Measurements from ENCODE around the gene USP2.

DNA sequence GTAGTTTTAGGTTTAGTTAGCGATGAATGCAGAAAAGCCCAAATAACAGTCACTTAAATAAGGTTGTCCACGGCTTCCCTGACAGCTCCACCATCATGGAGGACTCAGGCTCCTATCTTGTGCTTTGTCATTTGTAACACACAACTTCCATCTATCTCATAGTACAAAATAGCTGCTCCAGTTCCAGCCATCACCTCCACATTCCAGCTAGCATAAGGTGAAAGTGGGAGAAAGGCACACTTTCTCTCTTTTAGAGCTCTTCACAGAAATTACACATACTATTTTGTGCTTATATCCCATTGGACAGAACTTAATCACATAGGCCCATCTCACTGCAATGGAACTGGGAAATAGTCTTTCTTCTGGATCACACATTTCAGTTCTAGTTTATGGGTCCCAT lies 32.8 kb upstream of the USP2 start:
- TF ChIP-seq, protein P1, sequence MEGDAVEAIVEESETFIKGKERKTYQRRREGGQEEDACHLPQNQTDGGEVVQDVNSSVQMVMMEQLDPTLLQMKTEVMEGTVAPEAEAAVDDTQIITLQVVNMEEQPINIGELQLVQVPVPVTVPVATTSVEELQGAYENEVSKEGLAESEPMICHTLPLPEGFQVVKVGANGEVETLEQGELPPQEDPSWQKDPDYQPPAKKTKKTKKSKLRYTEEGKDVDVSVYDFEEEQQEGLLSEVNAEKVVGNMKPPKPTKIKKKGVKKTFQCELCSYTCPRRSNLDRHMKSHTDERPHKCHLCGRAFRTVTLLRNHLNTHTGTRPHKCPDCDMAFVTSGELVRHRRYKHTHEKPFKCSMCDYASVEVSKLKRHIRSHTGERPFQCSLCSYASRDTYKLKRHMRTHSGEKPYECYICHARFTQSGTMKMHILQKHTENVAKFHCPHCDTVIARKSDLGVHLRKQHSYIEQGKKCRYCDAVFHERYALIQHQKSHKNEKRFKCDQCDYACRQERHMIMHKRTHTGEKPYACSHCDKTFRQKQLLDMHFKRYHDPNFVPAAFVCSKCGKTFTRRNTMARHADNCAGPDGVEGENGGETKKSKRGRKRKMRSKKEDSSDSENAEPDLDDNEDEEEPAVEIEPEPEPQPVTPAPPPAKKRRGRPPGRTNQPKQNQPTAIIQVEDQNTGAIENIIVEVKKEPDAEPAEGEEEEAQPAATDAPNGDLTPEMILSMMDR (IDR thresholded peaks at IDR 0.05; ENCODE audit: insufficient read depth, low read length, poor library complexity, severe bottlenecking), result no peak
- TF ChIP-seq EZH2phosphoT487 (conservative IDR thresholded peaks at IDR 0.05; ENCODE audit: low read length), result no peak
